Fibroblast of skin of right quadriceps (primary cell): ENCODE results near the gene PDSS2.
A peak's percentile ranks its signal among the peaks of the same experiment; 100 is the strongest.

ENCODE experiments used
- DNase-seq: peaks from one replicate; pipeline ENCODE4 v3.0.0-alpha.2; 2013

Gene PDSS2

DNA sequence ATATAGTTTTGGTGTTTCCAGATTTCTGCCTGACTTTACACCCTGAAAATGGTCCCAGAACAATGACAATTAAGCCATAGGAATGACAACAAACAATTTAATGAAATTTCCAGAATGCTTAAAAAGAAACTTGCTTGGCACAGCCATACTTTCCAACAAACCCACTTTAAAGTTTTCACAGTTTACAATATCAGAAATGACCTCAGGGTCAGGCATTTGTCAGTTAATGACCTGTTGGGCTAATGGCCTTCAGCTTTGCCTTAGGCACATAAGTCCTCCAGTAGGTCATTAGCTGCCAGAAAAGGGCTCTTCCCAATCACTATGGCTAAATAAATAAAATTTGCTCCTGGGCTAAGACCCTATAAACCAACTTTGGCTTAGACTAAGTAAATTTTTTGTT is 199.4 kb downstream of the PDSS2 start:
- DNase-seq, result no peak

DNA sequence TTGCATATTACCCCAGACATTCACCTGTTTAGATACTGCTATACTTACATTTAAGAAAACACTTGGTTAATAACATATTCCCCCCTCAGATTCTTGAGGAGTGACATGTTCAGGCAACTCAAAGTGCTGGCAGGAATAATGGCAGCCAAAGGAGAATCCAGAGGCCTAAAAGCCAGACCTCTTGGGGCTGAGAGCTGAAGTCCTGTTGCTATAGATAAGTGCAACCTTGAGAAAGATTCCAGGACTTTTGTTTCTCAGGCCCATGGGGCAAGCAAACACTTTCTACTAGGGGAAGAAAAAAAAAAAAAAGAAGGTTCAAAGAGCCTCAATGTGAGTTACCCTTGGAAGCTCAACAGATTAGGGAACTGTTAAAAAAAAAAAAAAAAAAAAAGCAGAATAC is 211.2 kb downstream of the PDSS2 start:
- no peak for DNase-seq

DNA sequence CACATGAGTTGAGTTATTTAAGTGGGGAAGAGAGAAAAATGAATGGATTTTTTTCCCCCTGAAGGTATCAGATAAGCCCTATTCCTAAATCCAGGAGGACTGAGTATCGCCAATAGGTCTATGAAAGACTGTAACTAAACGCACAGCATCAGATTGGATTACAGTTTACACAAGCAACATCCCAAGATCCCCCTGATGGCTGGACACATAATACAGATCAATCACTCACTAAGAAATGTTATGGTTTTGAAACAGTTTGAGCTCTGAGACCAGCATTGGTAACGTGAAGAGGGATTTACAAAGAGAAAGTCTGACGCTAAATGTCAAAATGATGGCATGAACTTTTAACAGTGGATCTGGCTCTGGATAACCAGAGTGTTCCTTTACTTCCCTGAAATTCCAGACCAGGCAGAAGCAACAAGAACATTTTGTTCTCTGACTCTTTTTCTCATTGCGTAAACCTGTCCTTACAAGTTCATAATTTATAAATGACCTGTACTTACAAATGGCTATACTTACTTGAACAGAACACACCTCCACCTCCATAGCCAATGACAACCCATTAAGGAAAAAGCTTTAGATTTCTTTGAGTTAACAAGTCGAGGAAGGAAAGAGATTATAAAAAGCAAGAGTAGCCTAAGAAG is 212.3 kb downstream of the PDSS2 start:
- DNase-seq, result no peak

- no peak for DNase-seq
These were observed 213.0 kb downstream of the PDSS2 start for GRCh38 chr6:107246249-107246971.

GRCh38 chr6:107244742-107245480 is 214.5 kb downstream of the PDSS2 start:
- DNase-seq, result no peak

GRCh38 chr6:107244082-107244741 is 215.2 kb downstream of the PDSS2 start:
- DNase-seq, result peak; percentile 9

- DNase-seq, result no peak
These were observed 215.9 kb downstream of the PDSS2 start for GRCh38 chr6:107243471-107243870.

GRCh38 chr6:107237992-107238660 is 221.2 kb downstream of the PDSS2 start:
- peak; percentile 29 for DNase-seq

DNA sequence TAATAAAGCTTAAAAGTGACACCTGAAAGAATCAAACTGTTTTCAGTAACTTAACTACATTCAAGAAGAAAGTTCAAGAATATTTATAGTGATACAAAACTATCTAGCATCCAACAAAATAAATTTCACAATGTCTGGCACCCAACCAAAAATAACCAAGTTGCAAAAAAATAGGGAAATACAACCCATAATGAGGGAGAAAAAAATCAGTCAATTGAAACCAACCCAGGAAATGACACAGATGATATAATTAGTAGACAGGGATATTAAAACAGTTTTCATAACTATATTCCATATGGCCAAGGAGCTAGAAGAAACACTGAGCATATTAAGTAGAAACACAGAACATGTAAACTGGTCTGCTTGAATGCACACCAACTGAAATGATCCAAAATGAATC is 223.9 kb downstream of the PDSS2 start:
- DNase-seq, result no peak

- no peak for DNase-seq
These were observed 224.4 kb downstream of the PDSS2 start for GRCh38 chr6:107235007-107235406.

DNA sequence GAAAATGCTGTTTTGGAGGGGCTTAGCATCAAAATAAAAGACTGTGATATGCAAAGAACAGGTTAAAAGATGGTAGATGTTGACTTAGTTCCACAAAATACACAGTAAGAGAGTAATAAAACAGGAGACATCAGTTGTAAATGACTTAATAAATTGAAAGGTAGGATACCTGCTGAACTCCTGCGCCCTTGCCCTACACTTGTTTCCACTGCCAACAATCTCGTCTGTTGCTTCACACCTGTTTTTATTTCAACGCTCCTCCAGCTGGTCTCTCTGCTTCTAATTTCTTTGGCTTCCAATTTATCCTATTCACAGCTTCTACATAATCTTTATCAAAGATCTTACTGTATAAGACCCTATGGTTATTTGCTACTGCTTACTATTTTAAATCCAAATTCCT is 228.1 kb downstream of the PDSS2 start:
- DNase-seq, result no peak

DNA sequence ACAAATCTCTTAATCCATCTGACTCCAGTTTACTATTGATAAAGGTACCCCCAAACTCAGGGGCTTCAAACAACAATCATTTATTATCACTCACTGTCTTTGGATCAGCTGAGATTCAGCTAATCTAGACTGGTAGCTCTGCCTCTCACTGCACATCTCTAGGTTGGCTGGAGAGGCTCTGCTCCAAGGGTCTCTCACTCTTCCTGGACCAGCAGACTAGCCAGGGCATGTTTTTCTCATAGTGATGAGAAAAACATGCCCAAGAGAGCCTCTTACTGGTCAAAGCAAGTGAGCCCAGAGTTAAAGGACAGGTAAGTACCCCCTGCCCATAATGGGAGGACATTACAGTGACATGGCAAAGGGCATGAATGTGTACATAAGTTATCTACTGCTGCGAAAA is 228.9 kb downstream of the PDSS2 start:
- no peak for DNase-seq

GRCh38 chr6:107230024-107230423 is 229.3 kb downstream of the PDSS2 start:
- no peak for DNase-seq

GRCh38 chr6:107228754-107229153 is 230.6 kb downstream of the PDSS2 start:
- no peak for DNase-seq

DNA sequence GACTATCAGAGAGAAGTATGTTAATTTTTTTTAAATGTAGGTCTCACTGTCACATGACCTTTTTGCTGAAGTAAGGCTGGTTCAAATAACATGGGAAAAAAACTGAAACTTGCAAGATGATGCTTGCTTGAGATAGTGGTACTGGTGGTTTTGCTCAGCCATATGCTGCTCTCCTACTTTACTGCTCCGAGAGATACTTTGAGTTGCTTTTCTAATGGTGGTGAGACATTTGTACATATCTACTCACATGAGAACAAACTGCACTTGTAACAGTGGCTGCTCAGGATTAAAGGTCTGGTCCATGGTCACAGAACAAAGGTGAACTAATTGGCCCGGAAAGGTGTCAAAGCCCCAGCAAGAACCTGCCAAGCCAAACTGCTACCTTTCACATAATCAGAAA is 237.8 kb downstream of the PDSS2 start:
- no peak for DNase-seq

DNA sequence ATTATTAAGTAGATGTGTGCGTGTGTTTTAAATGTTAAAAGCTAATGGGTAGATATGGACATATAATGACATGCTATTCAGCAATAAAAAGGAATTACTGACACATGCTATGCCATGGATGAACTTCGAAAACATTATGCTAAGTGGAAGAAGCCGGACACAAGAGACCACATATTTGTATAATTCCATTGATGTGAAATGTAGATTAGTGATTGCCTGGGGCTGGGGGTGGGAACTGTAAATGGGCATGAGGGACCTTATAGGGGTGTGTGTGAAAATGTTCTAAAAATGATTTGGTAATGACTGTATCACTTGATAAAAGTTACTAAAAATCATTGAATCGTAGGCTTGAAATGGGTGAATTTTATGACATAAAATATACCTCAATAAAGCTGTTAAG is 239.5 kb downstream of the PDSS2 start:
- no peak for DNase-seq

DNA sequence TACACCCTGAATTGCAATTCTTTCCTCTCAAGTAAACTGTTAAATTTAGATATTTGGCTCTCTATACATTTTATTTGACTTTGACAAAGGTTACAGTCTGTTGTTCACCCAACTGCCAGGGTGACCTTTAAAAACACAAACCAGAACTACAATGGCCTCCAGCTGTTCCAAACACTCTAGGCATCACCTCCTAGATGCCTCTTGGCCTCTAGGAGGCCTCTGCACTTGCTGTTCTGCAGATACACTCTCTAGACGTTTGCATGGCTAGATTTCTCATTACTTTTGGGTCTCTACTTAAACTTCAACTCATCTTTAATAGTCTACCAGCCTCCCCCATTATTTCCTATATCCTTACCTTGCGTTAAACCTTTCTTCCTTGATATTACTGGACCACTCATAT is 241.2 kb downstream of the PDSS2 start:
- DNase-seq, result no peak

DNA sequence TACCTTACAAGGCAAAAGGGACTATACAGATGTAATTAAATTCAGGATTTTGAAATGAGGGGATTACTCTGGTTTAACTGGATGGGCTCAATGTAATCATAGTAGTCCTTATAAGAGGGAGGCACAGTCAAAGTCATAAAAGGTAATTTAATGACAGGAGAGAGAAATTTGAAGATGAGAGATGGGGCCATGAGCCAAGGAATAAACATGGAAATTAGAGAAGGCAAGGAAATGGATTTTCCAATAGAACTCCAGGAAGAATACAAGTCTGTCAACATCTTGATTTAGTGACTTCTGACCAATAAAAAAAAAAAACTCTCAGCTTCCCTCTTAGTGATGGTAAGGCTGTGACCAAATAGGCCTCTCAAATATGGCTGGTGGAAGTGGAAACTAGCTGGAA is 242.1 kb downstream of the PDSS2 start:
- DNase-seq, result no peak

GRCh38 chr6:107216197-107216933 is 243.0 kb downstream of the PDSS2 start:
- no peak for DNase-seq

DNA sequence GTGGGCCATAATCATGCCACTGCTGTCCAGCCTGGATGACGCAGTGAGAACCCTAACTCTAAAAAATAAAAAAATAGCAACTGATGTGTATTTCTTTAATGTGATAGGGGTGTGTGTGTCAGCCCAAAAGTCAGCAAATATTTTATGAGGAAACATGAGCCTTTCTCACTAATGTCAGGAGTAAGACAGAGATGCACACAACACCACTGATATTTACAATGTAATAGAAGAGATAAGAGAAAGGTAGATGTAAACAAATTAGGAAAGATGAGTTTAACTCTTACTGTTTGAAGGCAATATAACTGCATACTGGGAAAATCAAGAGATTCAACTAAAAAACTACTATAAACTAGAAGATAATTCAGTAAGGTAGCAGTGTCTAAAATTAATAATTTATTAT is 244.0 kb downstream of the PDSS2 start:
- no peak for DNase-seq

- DNase-seq, result no peak
These were observed 244.7 kb downstream of the PDSS2 start for GRCh38 chr6:107214655-107215054.
